Thoracic aorta (tissue), 2 donors: ENCODE results near the gene GYPC. TPM values are rescaled to one million over a fixed set of nuclear protein-coding genes. Genes with fewer than 3 reads are reported as not detected.

Experiments used
- ATAC-seq: fragments of 150-250 bp; one replicate; pipeline ENCODE4 v1.8.0; 2017; ENCODE audit warnings: low read depth; ENCODE audit not compliant: insufficient number of reproducible peaks, low FRiP score
- DNase-seq: peaks from one replicate; pipeline ENCODE4 v3.0.0-alpha.2; 2020; ENCODE audit warnings: low spot score
- H3K27ac ChIP-seq, 2 donors: fragments of 200-600 bp; sonication (generic); 1 replicate in 1 of 2; 2 replicates in 1 of 2; pipeline ENCODE4 v1.5.1; 2016; ENCODE audit warnings: mild to moderate bottlenecking in 2 of 2, moderate library complexity in 2 of 2
- H3K27me3 ChIP-seq: fragments of 200-600 bp; sonication (generic); replicated peaks from 2 replicates; pipeline ENCODE4 v1.6.0; 2016; ENCODE audit warnings: mild to moderate bottlenecking; ENCODE audit not compliant: insufficient read depth
- H3K36me3 ChIP-seq: fragments of 200-600 bp; sonication (generic); one replicate; pipeline ENCODE4 v1.5.1; 2016
- H3K4me1 ChIP-seq, 2 donors: fragments of 200-600 bp; sonication (generic); 1 replicate in 1 of 2; 2 replicates in 1 of 2; pipeline versions ENCODE4 v1.5.1 to v1.6.0; 2016; ENCODE audit warnings: low read depth in 2 of 2, mild to moderate bottlenecking in 1 of 2; ENCODE audit not compliant: control insufficient read depth in 1 of 2
- H3K4me3 ChIP-seq: fragments of 200-600 bp; sonication (generic); 2 replicates; pipeline ENCODE4 v1.5.1; 2016; ENCODE audit warnings: mild to moderate bottlenecking
- H3K9me3 ChIP-seq: fragments of 200-600 bp; sonication (generic); 2 replicates; pipeline ENCODE4 v1.5.1; 2016
- total RNA-seq, 2 donors: library from RNA; depleted of rRNA; stranded (reverse); fragments of >200 nt; gene quantifications; one replicate each; pipeline versions ENCODE4 v1.1.0 to v1.2.3, GENCODE V29; 2016
- TF ChIP-seq, protein P1 (sequence below): fragments of 200-600 bp; sonication (generic); IDR thresholded peaks from one replicate; pipeline ENCODE4 v1.5.1; 2019; ENCODE audit warnings: antibody characterized with exemption

Gene GYPC
- total RNA-seq, 2 donors from 2014 or later, result 123 to 185 TPM

DNA sequence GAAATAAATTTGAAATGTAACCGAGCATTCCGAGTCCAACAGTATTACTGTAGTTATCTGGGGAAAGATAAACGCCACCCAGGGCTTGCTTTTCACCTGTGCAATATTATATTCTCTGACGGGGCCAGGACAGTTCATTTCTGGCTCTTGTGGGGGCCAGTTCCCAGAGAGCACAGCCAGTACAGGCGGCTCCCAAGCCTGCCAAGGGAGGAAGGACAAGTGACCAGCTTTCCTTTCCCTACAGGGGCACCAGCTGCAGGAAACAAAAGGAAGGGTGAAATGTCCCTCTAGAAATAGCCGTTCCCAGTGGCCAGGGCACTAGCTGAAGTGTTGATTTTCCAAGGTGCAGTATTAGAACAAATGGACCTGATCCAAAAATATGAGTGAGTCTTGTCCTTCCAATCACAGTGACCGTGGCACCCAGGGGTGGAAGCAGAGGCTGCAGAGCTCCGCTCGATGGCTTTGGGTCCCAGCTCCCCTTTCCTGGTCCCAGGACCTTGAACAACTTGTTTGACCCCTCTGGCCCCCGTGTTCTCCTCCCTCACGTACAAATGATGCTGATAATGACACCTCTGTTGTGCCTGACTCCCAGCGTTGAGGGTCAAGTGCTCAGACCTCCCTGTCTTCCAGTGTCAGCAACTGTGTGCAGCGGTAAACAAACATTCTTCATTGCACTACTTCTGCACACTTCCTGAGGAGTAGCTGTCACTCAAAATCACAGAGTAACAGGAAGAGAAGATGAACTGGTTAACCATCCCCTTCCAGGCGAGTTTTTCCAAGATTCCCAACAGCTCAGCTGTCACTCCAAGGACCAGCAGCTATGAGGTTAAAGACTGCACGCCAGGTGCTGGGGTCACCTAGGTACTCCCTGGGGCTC, 40.9 kb downstream of the GYPC start:
- TF ChIP-seq, protein P1, sequence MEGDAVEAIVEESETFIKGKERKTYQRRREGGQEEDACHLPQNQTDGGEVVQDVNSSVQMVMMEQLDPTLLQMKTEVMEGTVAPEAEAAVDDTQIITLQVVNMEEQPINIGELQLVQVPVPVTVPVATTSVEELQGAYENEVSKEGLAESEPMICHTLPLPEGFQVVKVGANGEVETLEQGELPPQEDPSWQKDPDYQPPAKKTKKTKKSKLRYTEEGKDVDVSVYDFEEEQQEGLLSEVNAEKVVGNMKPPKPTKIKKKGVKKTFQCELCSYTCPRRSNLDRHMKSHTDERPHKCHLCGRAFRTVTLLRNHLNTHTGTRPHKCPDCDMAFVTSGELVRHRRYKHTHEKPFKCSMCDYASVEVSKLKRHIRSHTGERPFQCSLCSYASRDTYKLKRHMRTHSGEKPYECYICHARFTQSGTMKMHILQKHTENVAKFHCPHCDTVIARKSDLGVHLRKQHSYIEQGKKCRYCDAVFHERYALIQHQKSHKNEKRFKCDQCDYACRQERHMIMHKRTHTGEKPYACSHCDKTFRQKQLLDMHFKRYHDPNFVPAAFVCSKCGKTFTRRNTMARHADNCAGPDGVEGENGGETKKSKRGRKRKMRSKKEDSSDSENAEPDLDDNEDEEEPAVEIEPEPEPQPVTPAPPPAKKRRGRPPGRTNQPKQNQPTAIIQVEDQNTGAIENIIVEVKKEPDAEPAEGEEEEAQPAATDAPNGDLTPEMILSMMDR, result no peak
- Histone ChIP-seq H3K4me1 (no peaks in the 10 kb centered on the region), H3K9me3 (no peaks in the 10 kb centered on the region), H3K27ac (no peak overlapping the region), H3K36me3 (peaks cover 46% of the 10 kb centered on the region), H3K27me3 (no peaks in the 10 kb centered on the region), H3K4me3 (no peak overlapping the region)
- ATAC-seq (no peak), DNase-seq (no peak)

DNA sequence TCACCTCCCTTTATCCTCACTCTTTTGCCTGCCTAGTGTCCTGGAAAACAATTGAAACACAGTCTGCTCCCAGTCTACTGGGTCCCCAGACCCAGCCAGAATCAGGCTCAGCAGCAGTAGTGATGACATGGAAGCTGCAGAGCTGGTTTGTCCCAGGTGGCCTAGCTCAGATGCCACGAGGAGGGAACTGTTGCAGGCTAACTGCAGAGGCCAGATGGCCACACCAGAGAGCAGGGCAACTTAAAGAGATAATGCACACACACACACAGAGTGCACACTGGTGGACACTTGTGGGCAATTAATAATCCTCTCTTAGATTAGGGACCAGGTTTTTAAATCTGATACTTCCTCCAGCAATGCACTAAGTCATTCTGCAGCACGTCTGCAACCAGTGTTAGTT, 42.4 kb downstream of the GYPC start:
- Histone ChIP-seq H3K4me3 (no peak overlapping the region), H3K27ac (no peak overlapping the region), H3K27me3 (no peaks in the 10 kb centered on the region), H3K9me3 (no peaks in the 10 kb centered on the region), H3K4me1 (no peaks in the 10 kb centered on the region), H3K36me3 (peaks cover 43% of the 10 kb centered on the region)
- ATAC-seq, result no peak
- TF ChIP-seq, protein P1, result no peak
- no peak for DNase-seq

DNA sequence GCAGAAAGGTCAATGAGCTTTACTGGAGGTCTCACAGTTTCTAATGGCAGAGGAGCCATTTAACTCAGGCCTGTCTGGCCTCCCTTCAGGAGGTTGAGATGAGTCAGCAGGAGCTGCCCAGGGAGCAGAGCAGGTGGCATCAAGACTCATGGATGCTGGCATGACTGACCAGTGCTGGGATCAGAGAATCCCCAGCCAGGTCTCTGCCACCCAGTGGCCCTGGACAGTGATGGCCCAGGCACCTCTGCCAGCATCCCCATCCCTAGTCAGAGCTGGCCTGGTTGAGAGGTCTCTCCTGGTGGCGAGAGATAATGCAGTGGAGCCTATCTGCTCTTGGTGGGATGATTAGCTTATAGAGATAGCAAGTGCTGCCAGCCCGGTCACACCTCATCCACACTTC, 43.1 kb downstream of the GYPC start:
- peaks cover 0 to 2% of the 10 kb centered on the region in 2 donors for H3K4me1 ChIP-seq
- no peak overlapping the region for H3K27ac ChIP-seq
- DNase-seq (no peak), ATAC-seq (no peak)
- TF ChIP-seq, protein P1, result no peak
- peaks cover 36% of the 10 kb centered on the region for H3K36me3 ChIP-seq
- no peaks in the 10 kb centered on the region for H3K9me3 ChIP-seq
- H3K27me3 ChIP-seq, result no peaks in the 10 kb centered on the region
- no peak overlapping the region for H3K4me3 ChIP-seq

DNA sequence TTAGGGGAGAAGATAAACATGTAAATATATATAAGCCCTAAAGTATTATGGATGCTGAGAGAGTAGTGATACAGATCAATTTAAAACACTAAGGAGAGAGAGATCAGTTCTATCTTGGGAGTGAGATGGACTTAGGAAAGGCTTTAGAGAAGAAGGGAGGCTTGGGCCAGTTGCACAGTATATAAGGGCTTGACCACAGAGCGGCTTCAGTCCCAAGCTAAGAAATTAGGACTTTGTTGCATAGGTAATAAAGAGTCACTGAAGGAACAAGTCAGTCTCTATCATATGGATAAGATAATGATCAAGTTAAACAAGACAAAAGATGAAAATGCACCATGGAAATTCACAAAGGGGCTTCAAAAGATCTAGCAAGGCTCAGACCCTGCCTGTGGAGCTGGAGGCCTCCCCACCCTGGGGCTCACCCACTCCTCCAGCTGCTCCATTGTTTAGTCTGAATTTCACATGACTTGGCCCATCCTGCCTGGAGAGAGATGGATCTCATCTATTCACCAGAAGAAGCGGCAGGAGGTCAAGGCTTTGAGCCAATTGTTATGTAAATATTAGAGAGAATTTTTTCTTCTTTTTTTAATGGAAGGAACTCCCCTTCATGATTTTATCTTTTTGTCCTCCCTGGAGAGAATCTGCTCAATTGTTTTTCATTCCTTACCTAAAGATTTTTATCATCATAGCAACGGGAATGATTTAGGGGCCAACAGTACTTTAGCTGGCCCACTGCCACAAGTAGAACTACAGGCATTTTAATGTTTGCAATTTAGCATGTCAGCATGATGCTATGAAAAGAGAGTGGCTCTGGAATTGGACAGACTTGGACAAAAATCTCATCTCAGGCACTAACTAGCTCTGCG, 44.0 kb downstream of the GYPC start:
- no peak overlapping the region for H3K4me3 ChIP-seq
- H3K27ac ChIP-seq, result no peak overlapping the region
- no peaks in the 10 kb centered on the region for H3K27me3 ChIP-seq
- ATAC-seq (no peak), DNase-seq (no peak)
- TF ChIP-seq, protein P1, result no peak
- H3K4me1 ChIP-seq, result peaks cover 5 to 10% of the 10 kb centered on the region in 2 donors
- peaks cover 31% of the 10 kb centered on the region for H3K36me3 ChIP-seq
- H3K9me3 ChIP-seq, result no peaks in the 10 kb centered on the region

DNA sequence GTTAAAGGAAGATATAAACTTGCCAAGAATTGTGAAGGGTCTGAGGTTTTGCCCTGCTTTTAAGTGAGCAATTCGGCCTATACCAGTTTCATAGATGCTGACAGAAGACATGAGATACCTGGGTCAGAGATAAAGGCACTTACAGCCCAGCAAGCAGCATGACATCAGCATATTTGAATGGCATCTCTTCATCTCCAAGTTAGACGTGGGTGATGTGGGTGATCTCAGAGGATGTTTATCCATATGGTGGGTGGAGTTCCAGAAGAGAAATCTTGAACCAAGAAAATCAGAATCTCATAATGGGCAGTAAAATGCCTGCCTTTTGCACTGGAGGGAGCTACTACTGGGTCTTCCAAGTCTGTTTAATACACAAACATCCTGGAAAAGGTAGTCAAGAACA, 44.7 kb downstream of the GYPC start:
- Histone ChIP-seq H3K36me3 (peaks cover 26% of the 10 kb centered on the region), H3K9me3 (no peaks in the 10 kb centered on the region), H3K27me3 (no peaks in the 10 kb centered on the region), H3K4me1 (peaks cover 5 to 10% of the 10 kb centered on the region in 2 donors), H3K27ac (no peak overlapping the region), H3K4me3 (no peak overlapping the region)
- TF ChIP-seq, protein P1, result no peak
- no peak for DNase-seq
- no peak for ATAC-seq
